IMR-90 (cell line): Measurements from ENCODE around the gene ACTMAP. TPM values are rescaled to one million over a fixed set of nuclear protein-coding genes. Genes with fewer than 3 reads are reported as not detected.

Source experiments
- ATAC-seq: fragments of 200-7000 bp; cut with Tn5 transposase; 2 replicates; pipeline ENCODE4 v1.9.1; 2020; ENCODE audit warnings: low read depth, mild to moderate bottlenecking, moderate library complexity
- BruUV-seq: library from RNA; stranded (reverse); fragments of 400-500 nt; replicated peaks from 2 replicates; lab custom pipeline; 2021; lab: Mats Ljungman, UMichigan
- CTCF ChIA-PET: fragments of 300-600 bp; formaldehyde crosslinking; extraction: SDS; loops from one replicate; lab custom pipeline; 2021; ENCODE audit warnings: antibody characterized with exemption; lab: Yijun Ruan, JAX
- POLR2A ChIA-PET: fragments of 300-600 bp; sonication (Branson Sonifier 250); formaldehyde crosslinking; loops from one replicate; lab custom pipeline; 2022; ENCODE audit warnings: antibody characterized with exemption; ENCODE audit not compliant: unreplicated experiment; lab: Charles Lee
- DNase-seq: peaks from one replicate; pipeline ENCODE4 v3.0.0; 2013
- H2AFZ ChIP-seq: replicated peaks from 2 replicates; pipeline ENCODE3; 2013; ENCODE audit warnings: low read length, mild to moderate bottlenecking; ENCODE audit not compliant: poor library complexity
- H2AK5ac ChIP-seq: 2 replicates; pipeline ENCODE4 v1.6.1; 2013; ENCODE audit warnings: low read depth, low read length, inconsistent platforms
- H2AK9ac ChIP-seq: replicated peaks from 2 replicates; pipeline ENCODE3; 2013; ENCODE audit warnings: mild to moderate bottlenecking, low read depth, low read length, moderate library complexity; ENCODE audit not compliant: poor library complexity
- H2BK120ac ChIP-seq: 2 replicates; pipeline ENCODE4 v1.6.1; 2013; ENCODE audit warnings: low read depth, low read length, inconsistent platforms
- H2BK15ac ChIP-seq: 3 replicates; pipeline ENCODE4 v1.6.1; 2013; ENCODE audit warnings: low read depth, low read length, inconsistent platforms
- H2BK20ac ChIP-seq: 2 replicates; pipeline ENCODE4 v1.6.1; 2013; ENCODE audit warnings: low read depth, mild to moderate bottlenecking, inconsistent platforms, low read length, moderate library complexity
- H2BK5ac ChIP-seq: 2 replicates; pipeline ENCODE4 v1.6.1; 2013; ENCODE audit warnings: mild to moderate bottlenecking, low read depth, low read length, inconsistent platforms; ENCODE audit not compliant: poor library complexity, severe bottlenecking
- H3K14ac ChIP-seq: replicated peaks from 2 replicates; pipeline ENCODE4 v1.6.1; 2013; ENCODE audit warnings: low read depth, low read length, inconsistent platforms
- H3K18ac ChIP-seq: 2 replicates; pipeline ENCODE4 v1.6.1; 2013; ENCODE audit warnings: low read depth, low read length, control low read depth
- H3K23ac ChIP-seq: 2 replicates; pipeline ENCODE4 v1.6.1; 2013; ENCODE audit warnings: low read depth, low read length, inconsistent platforms
- H3K27ac ChIP-seq: 2 replicates; pipeline ENCODE4 v1.5.1; 2013; ENCODE audit warnings: mild to moderate bottlenecking, control low read depth, low read length; ENCODE audit not compliant: insufficient read depth
- H3K27me3 ChIP-seq: 2 replicates; pipeline ENCODE4 v1.6.1; 2013; ENCODE audit warnings: low read length; ENCODE audit not compliant: control insufficient read depth, insufficient read depth
- H3K36me3 ChIP-seq: 2 replicates; pipeline ENCODE4 v1.6.1; 2013; ENCODE audit warnings: low read length, mixed read lengths; ENCODE audit not compliant: control insufficient read depth, insufficient read depth
- H3K4ac ChIP-seq: 2 replicates; pipeline ENCODE4 v1.6.1; 2013; ENCODE audit warnings: low read depth, low read length, inconsistent platforms
- H3K4me1 ChIP-seq: 2 replicates; pipeline ENCODE4 v1.6.1; 2013; ENCODE audit warnings: low read length, mixed read lengths; ENCODE audit not compliant: control insufficient read depth, insufficient read depth
- H3K4me2 ChIP-seq: 2 replicates; pipeline ENCODE4 v1.6.1; 2013; ENCODE audit warnings: low read depth, mild to moderate bottlenecking, control low read depth, low read length, moderate library complexity
- H3K4me3 ChIP-seq: 2 replicates; pipeline ENCODE4 v1.5.1; 2013; ENCODE audit warnings: low read depth, mild to moderate bottlenecking, control low read depth, low read length, moderate library complexity; ENCODE audit not compliant: insufficient read depth
- H3K56ac ChIP-seq: 2 replicates; pipeline ENCODE4 v1.6.1; 2013; ENCODE audit warnings: low read length, inconsistent platforms; ENCODE audit not compliant: insufficient read depth; ENCODE audit errors: extremely low read depth
- H3K79me1 ChIP-seq, 2 experiments: 2 replicates each; pipeline ENCODE4 v1.6.1; 2013; ENCODE audit warnings: low read length in 2 of 2, inconsistent platforms in 1 of 2, low read depth in 1 of 2
- H3K9ac ChIP-seq: 2 replicates; pipeline ENCODE4 v1.6.1; 2013; ENCODE audit warnings: low read depth, low read length, control low read depth
- H3K9me1 ChIP-seq: 2 replicates; pipeline ENCODE4 v1.6.1; 2013; ENCODE audit warnings: low read length, inconsistent platforms; ENCODE audit not compliant: insufficient read depth
- H3K9me3 ChIP-seq: 2 replicates; pipeline ENCODE4 v1.6.1; 2013; ENCODE audit warnings: low read length; ENCODE audit not compliant: control insufficient read depth, insufficient read depth
- H4K20me1 ChIP-seq: 2 replicates; pipeline ENCODE4 v1.6.1; 2013; ENCODE audit warnings: low read length, inconsistent platforms; ENCODE audit not compliant: insufficient read depth
- H4K5ac ChIP-seq: 2 replicates; pipeline ENCODE4 v1.6.1; 2013; ENCODE audit warnings: mild to moderate bottlenecking, low read depth, low read length, control low read depth
- H4K8ac ChIP-seq, 2 experiments: 2 replicates each; pipeline ENCODE4 v1.6.1; 2013; ENCODE audit warnings: low read depth in 2 of 2, low read length in 2 of 2, control low read depth in 1 of 2, inconsistent platforms in 1 of 2
- H4K91ac ChIP-seq: 2 replicates; pipeline ENCODE4 v1.6.1; 2013; ENCODE audit warnings: low read depth, low read length, inconsistent platforms; ENCODE audit not compliant: insufficient read depth
- CEBPB ChIP-seq: IDR thresholded peaks from 2 replicates; pipeline ENCODE4 v1.6.1; 2012; ENCODE audit warnings: low read depth, low read length, improper control_type of control experiment
- MAZ ChIP-seq: IDR thresholded peaks from 2 replicates; pipeline ENCODE4 v1.6.1; 2012; ENCODE audit warnings: low read depth, mild to moderate bottlenecking, low read length, improper control_type of control experiment, moderate library complexity, borderline replicate concordance
- MXI1 ChIP-seq: IDR thresholded peaks from 2 replicates; pipeline ENCODE4 v1.6.1; 2012; ENCODE audit warnings: low read depth, mild to moderate bottlenecking, low read length, moderate library complexity, borderline replicate concordance
- NFE2L2 ChIP-seq: fragments of 150-350 bp; IDR thresholded peaks from 2 replicates; pipeline ENCODE4 v1.6.1; 2016; ENCODE audit warnings: low read depth, mild to moderate bottlenecking, low read length
- POLR2A ChIP-seq: IDR thresholded peaks from 2 replicates; pipeline ENCODE4 v1.6.1; 2012; ENCODE audit warnings: mild to moderate bottlenecking, low read depth, low read length
- WGBS, 2 experiments: methylation state at CpG; one replicate each; pipeline versions ENCODE4 v1.1.5 to v1.1.7; 2013; ENCODE audit warnings: missing lambda C conversion rate in 2 of 2; ENCODE audit not compliant: insufficient read length in 1 of 2; ENCODE audit errors: extremely low coverage in 2 of 2; 5-methylcytosine and 5-hydroxymethylcytosine counted together
- dilution Hi-C: fragments of 300-500 bp; cut with HindIII; formaldehyde crosslinking; loops from one replicate; pipeline ENCODE4 v1.14.3; 2018; ENCODE audit warnings: low sequenced_read_pairs; ENCODE audit not compliant: unreplicated experiment
- in situ Hi-C: fragments of 300-500 bp; cut with MboI; formaldehyde crosslinking; loops from 3 replicates; pipeline ENCODE4 v1.14.3; 2019; ENCODE audit warnings: low sequenced_read_pairs, inconsistent platforms, mixed read lengths
- intact Hi-C: fragments of 100-400 bp; cut with micrococcal nuclease; formaldehyde crosslinking; loops from 2 replicates; pipeline ENCODE4 v1.10.0; 2022
- polyA plus RNA-seq, 3 experiments: library from polyadenylated mRNA; depleted of rRNA; stranded (reverse); fragments of >200 nt; gene quantifications; 2 replicates each; pipeline ENCODE4 v1.2.3, GENCODE V29; 2012; ENCODE audit warnings: low replicate concordance in 1 of 3
- total RNA-seq: library from RNA; depleted of rRNA; stranded (reverse); fragments of >200 nt; gene quantifications from 2 replicates; pipeline ENCODE4 v1.2.3, GENCODE V29; 2012

The ACTMAP gene
- total and polyA plus RNA-seq, 2 of the 4 experiments (the other 2 are of a cell fraction): 0.54 to 5.4 TPM

- no peaks in the 10 kb centered on the region for H3K27me3 ChIP-seq
- peak overlapping the region; percentile 89 for H3K14ac ChIP-seq
- no TSS peak for BruUV-seq
- peak overlapping the region; percentile 95 for H3K27ac ChIP-seq
- H3K4me3 ChIP-seq: peak overlapping the region; percentile 96
- H2AFZ ChIP-seq: peak overlapping the region; percentile 84
- H4K20me1 ChIP-seq: peaks cover 50% of the 10 kb centered on the region
- peaks cover 34% of the 10 kb centered on the region for H3K9me1 ChIP-seq
- peak overlapping the region; percentile 78 for H3K56ac ChIP-seq
- H4K91ac ChIP-seq: peak overlapping the region; percentile 50
- DNase-seq (no peak), ATAC-seq (peak; percentile 9)
- TF ChIP-seq CEBPB (no peak), MAZ (peak; percentile 71; the same call in 1 of the 2 replicates), POLR2A (peak; percentile 18; the same call in 1 of the 2 replicates), MXI1 (peak; percentile 20; the same call in 1 of the 2 replicates), NFE2L2 (no peak)
- H2BK15ac ChIP-seq: no peak overlapping the region
- WGBS, 2 experiments: 1% methylated on average over 25 of the region's 40 CpGs; no CpG with 5 or more reads in 1 of the 2 experiments
- dilution Hi-C loops: no loop called here
- peaks cover 4 to 59% of the 10 kb centered on the region in 2 experiments; a peak in 3 of 4 replicates for H3K79me1 ChIP-seq
- H2BK5ac ChIP-seq: peak overlapping the region; percentile 82
- no peaks in the 10 kb centered on the region for H3K9me3 ChIP-seq
- peak overlapping the region; percentile 72 for H3K23ac ChIP-seq
- ChIA-PET CTCF (interaction anchor here (1.0 kb wide), 1 partner anchor 564 kb away, joined by 4 read pairs; the partner anchor contains the start of gene B9D2), POLR2A (interaction anchor here (0.6 kb wide), 1 partner anchor 45 kb away, joined by 6 read pairs; no protein-coding TSS in a partner anchor)
- H3K4ac ChIP-seq: peak overlapping the region; percentile 63
- peak overlapping the region; percentile 96 for H3K9ac ChIP-seq
- in situ Hi-C loops: no loop called here
- H4K5ac ChIP-seq: peak overlapping the region; percentile 37
- intact Hi-C loops: loop anchor here (5.0 kb wide), 2 partner anchors 47 to 82 kb away; partner anchors contain the start of genes ACTMAP, COQ8B, ITPKC and SNRPA
- peak overlapping the region; percentile 27; the same call in 1 of the 2 replicates for H2BK120ac ChIP-seq
- peak overlapping the region; percentile 75 for H2AK5ac ChIP-seq
- peak overlapping the region; percentile 66 to 71; a peak in 3 of 4 replicates for H4K8ac ChIP-seq
- peak overlapping the region; percentile 99 for H2AK9ac ChIP-seq
- peaks cover 35% of the 10 kb centered on the region for H3K36me3 ChIP-seq
- peak overlapping the region; percentile 85 for H3K4me2 ChIP-seq
- H3K18ac ChIP-seq: peak overlapping the region; percentile 81; the same call in 1 of the 2 replicates
- H3K4me1 ChIP-seq: peaks cover 33% of the 10 kb centered on the region
- H2BK20ac ChIP-seq: no peak overlapping the region
Observed at GRCh38 chr19:40799558-40800338, 49.5 kb upstream of the ACTMAP start.
